Measurements from ENCODE around the gene ACP7. TPM values are rescaled to one million over a fixed set of nuclear protein-coding genes. Genes with fewer than 3 reads are reported as not detected.
"Not testable (repeated sequence)": the region's sequence is repeated elsewhere in the genome, so short reads cannot be mapped to it uniquely, and the experiment has no call there.

Gene ACP7
- total and polyA plus RNA-seq, 3 donors from 2014 or later, result not detected

DNA sequence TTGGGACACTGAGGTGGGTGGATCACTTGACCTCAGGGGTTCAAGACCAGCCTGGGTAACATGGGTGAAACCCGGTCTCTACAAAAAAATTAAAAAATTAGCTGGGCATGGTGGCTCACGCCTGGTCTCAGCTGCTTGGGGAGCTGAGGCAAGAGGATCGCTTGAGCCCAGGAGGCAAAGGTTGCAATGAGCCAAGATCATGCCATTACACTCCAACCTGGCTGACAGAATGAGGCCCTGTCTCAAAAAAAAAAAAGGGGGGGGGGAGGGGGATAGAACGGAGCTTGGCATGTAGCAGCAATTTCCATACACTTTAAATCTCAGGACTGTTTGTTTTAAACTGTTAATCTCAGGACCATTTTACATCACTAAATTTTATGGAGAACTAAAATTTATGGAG, 2.2 kb downstream of the ACP7 start:
- Histone ChIP-seq H3K4me1 (peaks cover 13% of the 10 kb centered on the region), H3K36me3 (ENCODE audit: low read depth, missing control alignments) (no peaks in the 10 kb centered on the region), H3K27me3 (no peaks in the 10 kb centered on the region), H3K9me3 (no peaks in the 10 kb centered on the region), H3K4me3 (no peak overlapping the region), H3K27ac (no peak overlapping the region)
- intact Hi-C loops (cut with DNase I; ENCODE audit: low total_unique reads), result no loop called here
- no peak for TF ChIP-seq POLR2A (IDR thresholded peaks at IDR 0.05)
- TF ChIP-seq CTCF (IDR thresholded peaks at IDR 0.05), result no peak
- WGBS, 2 donors, result 71 to 78% methylated on average over 4 of the region's 4 CpGs
- no peak for DNase-seq

- Histone ChIP-seq H3K36me3 (ENCODE audit: low read depth, missing control alignments) (no peaks in the 10 kb centered on the region), H3K4me1 (peaks cover 13% of the 10 kb centered on the region), H3K27me3 (no peaks in the 10 kb centered on the region), H3K27ac (no peak overlapping the region), H3K4me3 (no peak overlapping the region), H3K9me3 (no peaks in the 10 kb centered on the region)
- TF ChIP-seq POLR2A (IDR thresholded peaks at IDR 0.05) (no peak), CTCF (IDR thresholded peaks at IDR 0.05) (no peak)
- no peak for DNase-seq
- intact Hi-C loops (cut with DNase I; ENCODE audit: low total_unique reads), result no loop called here
- WGBS, 2 donors, result 63 to 76% methylated on average over 8 of the region's 8 CpGs
Observed at GRCh38 chr19:39087907-39088686, 3.9 kb downstream of the ACP7 start.

DNA sequence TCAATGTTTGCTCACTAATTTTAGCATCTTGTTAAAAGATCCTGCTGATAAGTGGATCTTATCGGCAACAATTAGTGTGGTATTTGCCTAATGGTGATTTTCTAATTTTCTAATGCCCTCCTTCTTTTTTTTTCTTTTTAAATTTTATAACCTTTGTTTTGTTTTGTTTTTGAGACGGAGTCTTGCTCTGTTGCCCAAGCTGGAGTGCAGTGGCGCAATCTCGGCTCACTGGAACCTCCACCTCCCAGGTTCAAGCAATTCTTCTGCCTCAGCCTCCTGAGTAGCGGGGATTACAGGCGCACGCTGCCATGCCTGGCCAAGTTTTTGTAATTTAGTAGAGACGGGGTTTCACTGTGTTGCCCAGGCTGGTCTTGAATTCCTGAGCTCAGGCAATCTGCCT, 5.8 kb downstream of the ACP7 start:
- H3K36me3 ChIP-seq (ENCODE audit: low read depth, missing control alignments); H3K27me3 ChIP-seq; H3K9me3 ChIP-seq; H3K4me3 ChIP-seq; H3K4me1 ChIP-seq; H3K27ac ChIP-seq; intact Hi-C loops (cut with DNase I; ENCODE audit: low total_unique reads); DNase-seq: not testable (repeated sequence)
- WGBS, 2 donors, result 89 to 91% methylated on average over 8 of the region's 8 CpGs

DNA sequence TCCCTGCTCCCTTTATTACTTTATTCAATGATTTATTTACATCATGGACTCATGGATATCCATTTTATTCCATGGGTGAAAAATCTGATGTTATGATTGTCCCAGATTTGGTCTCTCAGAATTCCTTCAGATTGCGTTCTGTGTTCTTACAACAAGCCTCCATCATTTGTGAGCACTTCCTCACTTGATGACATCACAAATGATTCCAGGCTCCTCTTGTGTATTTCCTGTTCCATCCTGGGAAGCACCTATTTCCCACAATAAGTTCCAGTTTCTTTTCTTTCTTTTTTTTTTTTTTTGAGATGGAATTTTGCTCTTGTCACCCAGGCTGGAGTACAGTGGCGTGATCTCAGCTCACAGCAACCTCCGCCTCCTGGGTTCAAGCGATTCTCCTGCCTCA, 6.7 kb downstream of the ACP7 start:
- H3K4me3 ChIP-seq, result no peak overlapping the region
- H3K27me3 ChIP-seq, result no peaks in the 10 kb centered on the region
- H3K4me1 ChIP-seq, result no peaks in the 10 kb centered on the region
- no peaks in the 10 kb centered on the region for H3K36me3 ChIP-seq (ENCODE audit: low read depth, missing control alignments)
- no peaks in the 10 kb centered on the region for H3K9me3 ChIP-seq
- 93 to 95% methylated on average over 4 of the region's 4 CpGs for WGBS, 2 donors
- intact Hi-C loops (cut with DNase I; ENCODE audit: low total_unique reads), result no loop called here
- DNase-seq, result no peak
- H3K27ac ChIP-seq, result no peak overlapping the region
- TF ChIP-seq CTCF (IDR thresholded peaks at IDR 0.05) (no peak), POLR2A (IDR thresholded peaks at IDR 0.05) (no peak)

DNA sequence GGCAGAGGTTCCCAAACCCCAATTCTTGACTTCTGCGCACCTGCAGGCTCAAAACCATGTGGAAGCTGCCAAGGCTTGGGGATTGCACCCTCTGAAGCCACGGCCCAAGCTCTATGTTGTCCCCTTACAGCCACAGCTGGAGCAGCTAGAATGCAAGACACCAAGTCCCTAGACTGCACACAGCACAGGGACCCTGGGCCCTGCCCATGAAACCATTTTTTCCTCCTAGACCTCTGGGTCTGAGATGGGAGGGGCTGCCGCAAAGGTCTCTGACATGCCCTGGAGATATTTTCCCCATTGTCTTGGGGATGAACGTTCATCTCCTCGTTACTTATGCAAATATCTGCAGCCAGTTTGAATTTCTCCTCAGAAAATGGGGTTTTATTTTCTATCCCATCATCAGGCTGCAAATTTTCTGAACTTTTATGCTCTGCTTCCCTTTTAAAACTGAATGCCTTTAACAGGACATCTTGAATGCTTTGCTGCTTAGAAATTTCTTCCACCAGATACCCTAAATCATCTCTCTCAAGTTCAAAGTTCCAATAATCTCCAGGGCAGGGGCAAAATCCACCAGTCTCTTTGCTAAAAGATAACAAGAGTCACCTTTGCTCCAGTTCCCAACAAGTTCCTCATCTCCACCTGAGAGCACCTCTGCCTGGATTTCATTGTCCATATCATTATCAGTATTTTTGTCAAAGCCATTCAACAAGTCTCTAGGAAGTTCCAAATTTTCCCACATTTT, 11.8 kb downstream of the ACP7 start:
- H3K27ac ChIP-seq; H3K9me3 ChIP-seq; H3K4me3 ChIP-seq; H3K27me3 ChIP-seq; DNase-seq; H3K4me1 ChIP-seq; intact Hi-C loops (cut with DNase I; ENCODE audit: low total_unique reads); H3K36me3 ChIP-seq (ENCODE audit: low read depth, missing control alignments): not testable (repeated sequence)
- 84 to 86% methylated on average over 5 of the region's 5 CpGs for whole genome bisulfite sequencing, 2 donors
